IPS DF 19.7 (cell line): ENCODE data around the gene NCAPD3.

Experiments used
- DNase-seq: peaks from one replicate; pipeline ENCODE4 v3.0.0-alpha.2; 2013; ENCODE audit warnings: low read depth, low spot score

NCAPD3 gene

DNA sequence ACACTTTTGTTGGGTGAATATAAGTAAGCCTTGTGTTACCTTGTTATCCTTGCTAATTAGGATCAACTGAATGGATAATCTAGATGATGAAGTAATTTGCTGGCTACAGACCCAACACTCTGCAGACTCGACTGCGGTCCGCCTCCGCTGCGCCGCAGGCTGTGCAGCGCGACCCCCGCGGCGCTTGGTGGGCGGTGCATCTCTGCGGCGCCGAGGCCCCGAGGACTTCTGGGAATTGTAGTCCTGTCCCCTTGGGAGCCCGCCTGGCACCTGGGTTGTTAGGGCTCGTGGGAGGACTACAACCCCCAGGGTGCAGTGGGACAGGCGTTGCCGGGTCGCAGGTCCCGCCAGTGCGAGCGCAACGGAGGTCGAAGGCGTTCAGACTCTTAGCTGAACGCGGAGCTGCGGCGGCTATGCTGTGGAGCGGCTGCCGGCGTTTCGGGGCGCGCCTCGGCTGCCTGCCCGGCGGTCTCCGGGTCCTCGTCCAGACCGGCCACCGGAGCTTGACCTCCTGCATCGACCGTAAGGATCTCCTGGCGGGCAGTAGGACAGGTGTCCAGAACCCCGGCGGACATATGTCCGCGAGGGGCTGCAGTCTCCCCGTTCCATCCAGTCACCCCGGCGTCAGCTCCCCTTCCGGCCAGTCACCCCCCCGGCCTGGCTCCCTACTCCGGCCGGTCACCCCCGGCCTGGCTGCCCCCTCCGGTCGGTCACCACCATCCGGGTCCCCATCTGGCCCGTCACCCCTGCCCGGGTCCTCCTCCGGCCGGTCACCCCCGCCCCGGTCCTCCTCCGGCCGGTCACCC, 29.6 kb upstream of the NCAPD3 start, which contains the start of the genes ACAD8 and THYN1:
ACAD8 (plus strand) TSS at position 381 of the 806 bp plus-strand sequence; CDS start at position 414, 33 bp downstream.
THYN1 (minus strand) TSS at position 165 of the 806 bp plus-strand sequence. CDS start 470 bp downstream, outside the sequence.
- peak; percentile 94 for DNase-seq

DNA sequence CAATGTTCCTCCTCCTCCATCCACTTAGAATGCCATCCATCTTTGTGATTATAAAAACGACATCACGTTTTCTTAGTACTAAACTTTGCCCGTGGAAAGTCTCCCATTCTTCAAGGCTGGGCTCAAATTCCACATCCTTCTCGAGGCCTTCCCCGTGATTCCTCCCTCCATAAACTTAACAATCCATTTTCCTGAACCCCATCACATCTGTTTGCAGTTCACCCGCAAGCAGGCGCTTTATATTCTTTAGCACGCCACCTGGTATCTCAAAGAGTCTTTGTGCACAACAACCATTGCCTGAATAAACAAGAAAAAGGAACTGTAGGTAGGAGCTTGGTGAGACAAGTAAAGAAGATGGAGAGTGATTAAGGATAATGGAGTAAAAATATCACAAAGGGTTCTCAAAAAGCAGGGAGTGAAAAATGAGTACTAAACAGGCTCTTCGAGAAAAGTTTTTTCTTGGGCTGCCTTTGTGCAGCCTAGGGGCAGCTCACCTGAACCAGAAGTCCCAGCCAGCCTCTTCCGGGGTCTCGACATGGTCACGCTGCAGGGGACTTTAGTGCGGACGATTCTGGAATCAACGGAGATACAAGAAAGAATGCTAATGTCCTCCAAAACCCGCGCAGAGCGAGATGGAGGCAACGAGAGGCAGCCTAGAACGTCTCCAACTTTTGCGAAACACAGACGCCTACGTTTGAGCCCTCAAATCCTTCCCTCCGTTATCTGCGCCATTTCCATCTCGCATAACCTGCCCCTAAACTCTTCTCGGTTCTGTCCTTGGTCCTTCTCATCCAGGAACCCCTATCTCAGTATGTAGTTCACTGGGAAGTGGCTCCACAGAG, 28.8 kb upstream of the NCAPD3 start:
- no peak for DNase-seq

DNA sequence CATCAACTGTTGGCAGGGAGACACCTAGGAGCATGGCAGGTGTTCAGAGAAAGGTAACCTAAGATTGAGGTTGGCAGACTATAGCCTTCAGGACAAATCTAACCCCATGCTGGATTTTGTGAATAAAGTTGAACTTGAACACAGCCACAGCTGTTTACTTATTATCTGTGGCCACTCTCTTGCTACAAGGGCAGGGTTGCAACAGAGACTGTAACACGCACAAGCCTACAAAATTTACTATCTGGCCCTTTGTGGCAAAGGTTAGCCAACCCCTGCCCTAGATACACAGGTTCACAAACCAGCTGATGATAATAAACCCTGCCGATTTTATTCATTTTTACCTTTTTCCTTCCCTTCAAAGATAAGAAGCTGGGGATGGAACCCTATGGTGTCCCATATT, 26.9 kb upstream of the NCAPD3 start:
- no peak for DNase-seq

DNA sequence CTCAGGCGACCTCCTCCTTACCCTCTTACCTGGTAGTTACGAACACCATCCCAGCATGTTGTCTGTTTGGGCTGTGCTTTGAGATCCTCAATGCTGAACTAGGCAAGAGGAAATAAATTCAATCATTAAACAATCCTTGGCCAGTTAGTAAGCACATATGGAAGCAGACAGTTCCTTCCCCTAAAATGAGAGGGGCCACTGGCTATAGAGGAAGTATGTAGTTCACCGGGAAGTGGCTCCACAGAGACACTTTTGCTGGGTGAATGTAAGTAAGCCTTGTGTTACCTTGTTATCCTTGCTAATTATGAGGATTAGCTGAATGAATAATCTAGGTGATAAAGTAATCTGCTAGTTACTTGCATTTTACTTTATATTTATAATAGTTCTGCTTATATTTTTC, 26.5 kb upstream of the NCAPD3 start:
- no peak for DNase-seq

DNA sequence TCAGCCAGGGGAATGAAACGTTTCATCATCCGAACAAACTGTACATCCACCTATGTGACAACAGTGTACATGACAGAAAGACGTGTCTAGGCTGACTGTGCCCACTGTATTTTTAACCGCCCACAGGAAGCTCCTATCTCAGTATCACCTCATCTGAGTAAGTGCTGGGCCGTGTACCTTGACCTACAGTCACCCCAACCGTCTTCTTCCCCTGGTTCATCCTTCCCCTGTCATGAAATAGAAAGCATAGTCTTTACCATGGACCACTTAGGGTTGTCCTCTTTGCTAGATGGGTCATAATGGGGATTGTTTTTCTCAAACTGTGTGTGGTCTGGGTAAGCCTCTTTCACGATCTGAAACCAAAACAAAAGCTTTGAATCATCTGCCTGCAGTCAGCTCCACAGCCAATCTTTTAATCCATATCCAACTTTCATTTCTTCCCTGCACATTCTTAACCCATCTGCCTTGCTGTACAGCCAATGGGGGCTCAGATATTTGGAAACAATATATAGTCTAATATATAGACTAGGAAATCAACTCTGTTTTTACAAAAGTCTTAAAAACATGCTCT, 25.2 kb upstream of the NCAPD3 start:
- DNase-seq = no peak

DNA sequence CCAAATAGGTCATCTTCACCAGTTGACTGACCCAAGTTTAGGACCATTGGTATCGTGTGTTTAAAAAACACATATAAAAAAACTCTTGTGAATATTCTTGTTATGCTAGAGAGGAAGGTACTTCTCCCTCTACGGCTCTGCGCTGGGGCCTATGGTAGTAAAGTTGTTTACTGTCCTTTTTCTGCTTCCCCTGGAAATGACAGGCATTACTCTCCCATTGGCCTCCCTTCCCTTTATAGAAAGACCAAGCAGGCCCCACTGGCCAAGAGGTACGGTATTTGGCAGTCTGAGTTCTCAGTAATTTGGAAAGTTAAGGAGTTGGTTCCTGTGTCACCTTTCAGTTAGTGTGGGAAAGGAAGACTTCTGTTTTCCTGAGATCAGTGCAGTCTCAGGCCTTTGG, 22.9 kb upstream of the NCAPD3 start:
- DNase-seq = no peak

DNA sequence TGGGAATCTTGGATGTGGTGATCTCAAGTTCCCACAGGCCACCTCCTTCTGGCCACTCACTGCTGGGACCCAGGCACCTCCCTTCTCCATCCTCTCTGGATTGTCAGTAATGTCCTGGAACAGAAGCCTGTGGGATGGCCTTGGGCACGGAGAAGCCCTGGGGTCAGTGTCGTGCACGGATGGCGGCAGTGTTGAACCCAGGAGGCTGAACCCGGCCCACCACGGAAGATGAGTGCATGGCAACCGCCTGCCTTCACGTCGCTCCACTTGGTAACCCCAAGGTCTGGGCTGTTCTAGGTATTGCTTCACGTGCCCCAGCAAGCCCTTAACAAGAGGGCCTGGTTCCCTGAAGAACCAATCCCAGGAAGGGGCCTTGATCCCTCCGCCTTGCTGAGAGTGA, 22.3 kb upstream of the NCAPD3 start:
- DNase-seq = no peak

GRCh38 chr11:134245434-134245833, 21.7 kb upstream of the NCAPD3 start:
- no peak for DNase-seq

GRCh38 chr11:134244593-134244992, 20.8 kb upstream of the NCAPD3 start:
- DNase-seq = no peak

- no peak for DNase-seq
These were observed 20.1 kb upstream of the NCAPD3 start for GRCh38 chr11:134243913-134244312.

DNA sequence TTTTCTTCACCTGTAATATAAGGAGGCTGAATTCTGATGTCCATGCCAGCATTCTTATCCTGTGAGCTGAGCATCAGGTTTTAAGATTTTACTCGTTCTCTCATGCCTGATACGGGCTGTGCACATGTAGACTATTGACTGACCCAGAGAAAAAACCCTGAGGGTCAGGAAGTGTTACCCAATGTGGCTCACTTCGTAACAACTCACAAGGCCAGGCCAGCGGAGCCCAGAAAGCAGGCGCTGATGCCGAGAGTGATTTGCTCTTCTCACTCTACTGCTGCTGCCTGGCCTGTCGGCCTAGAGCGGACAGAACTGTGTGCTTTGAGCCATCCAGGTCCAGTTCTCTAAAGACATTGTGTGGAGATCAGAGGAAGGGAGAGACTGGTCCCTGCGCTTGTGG, 18.6 kb upstream of the NCAPD3 start:
- DNase-seq = no peak

DNA sequence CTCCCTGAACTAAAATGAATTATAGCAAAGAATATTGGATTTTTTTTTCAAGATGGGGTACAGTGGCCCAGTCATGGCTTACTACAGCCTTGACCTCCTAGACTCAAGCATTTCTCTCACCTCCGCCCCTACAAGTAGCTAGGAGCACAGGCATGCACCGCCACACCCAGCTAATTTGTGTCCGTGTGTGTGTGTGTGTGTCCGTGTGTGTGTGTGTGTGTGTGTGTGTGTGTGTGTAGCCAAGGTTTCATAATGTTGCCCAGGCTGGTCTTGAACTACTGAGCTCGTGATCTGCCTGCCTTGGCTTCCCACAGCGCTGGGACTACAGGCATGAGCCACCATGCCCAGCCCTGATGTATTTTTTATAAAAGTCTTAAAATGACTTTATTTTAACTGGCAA, 16.8 kb upstream of the NCAPD3 start:
- no peak for DNase-seq

GRCh38 chr11:134238956-134239355, 15.2 kb upstream of the NCAPD3 start:
- DNase-seq = no peak

GRCh38 chr11:134237557-134237922, 13.8 kb upstream of the NCAPD3 start:
- no peak for DNase-seq

GRCh38 chr11:134236834-134237556, 13.2 kb upstream of the NCAPD3 start:
- no peak for DNase-seq

DNA sequence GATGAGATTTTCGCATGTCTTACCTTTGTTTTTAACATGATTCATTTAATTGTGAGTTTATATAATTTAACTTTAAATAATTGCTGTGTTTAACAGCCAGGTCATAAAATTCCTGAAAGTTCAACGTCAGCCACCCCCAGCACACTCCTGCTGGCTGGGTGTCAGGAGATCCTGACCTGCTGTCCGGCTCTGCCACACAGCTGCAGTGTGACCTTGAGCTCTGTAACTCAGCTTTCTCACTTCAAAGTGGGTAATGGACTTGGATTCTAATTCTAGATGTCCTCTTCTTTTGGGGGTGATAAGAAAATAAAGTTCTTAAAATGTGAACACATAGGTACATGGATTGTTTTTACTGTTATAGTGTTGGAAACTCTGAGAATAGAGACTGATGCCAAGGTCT, 11.6 kb upstream of the NCAPD3 start:
- DNase-seq = no peak

GRCh38 chr11:134233729-134234179, 10.0 kb upstream of the NCAPD3 start:
- DNase-seq = no peak

GRCh38 chr11:134231958-134232659, 8.3 kb upstream of the NCAPD3 start:
- DNase-seq = no peak

GRCh38 chr11:134230339-134230738, 6.6 kb upstream of the NCAPD3 start:
- DNase-seq = no peak

GRCh38 chr11:134229126-134229790, 5.5 kb upstream of the NCAPD3 start:
- no peak for DNase-seq
